ENCODE data around the gene FOXF2. TPM values are rescaled to one million over a fixed set of nuclear protein-coding genes. Genes with fewer than 3 reads are reported as not detected.

Gene FOXF2
- total and polyA plus RNA-seq, 2 of the 13 experiments (the other 11 are each of a cell fraction or from before 2014, with no cell fraction given): not detected

DNA sequence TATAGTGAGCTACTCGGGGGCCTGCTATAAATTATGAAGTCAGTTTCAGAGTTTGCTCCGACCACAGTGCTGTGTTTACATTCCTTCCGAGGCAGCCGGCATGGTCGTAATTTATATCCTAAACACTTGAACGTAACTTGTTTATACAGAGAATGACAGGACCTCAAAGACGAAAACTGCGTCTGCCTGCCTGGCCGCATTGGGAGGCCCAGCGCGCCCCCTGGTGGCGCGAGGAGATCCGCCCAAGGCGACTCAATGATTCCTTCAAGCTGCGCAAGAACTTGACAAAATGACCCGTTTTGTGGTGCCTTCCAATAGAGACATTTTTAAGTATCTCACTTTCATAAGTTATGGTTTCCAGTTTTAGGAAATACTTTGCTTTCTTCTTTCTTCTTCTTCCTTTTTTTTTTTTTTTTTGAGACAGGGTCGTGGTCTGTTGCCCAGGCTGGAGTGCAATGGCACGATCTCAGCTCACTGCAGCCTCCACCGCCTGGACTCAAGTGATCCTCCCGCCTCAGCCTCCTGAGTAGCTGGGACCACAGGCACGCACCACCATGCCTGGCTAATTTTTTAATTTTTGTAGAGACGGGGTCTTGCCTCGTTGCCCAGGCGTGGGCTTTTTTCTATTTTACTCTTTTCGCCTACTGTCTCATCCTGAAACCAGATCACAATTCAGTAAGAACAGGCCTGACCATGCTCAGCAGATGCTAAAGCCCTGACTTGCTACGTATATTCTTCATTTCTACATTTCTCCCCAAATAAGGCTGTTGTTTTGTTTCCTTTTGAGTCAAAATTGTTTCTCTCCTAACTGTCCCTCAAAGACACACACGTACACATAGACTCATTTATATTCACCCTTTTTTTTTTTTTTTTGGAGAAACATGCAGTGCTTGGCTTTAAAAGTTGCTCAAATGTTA, 7.8 kb downstream of the FOXF2 start (continued):
- TF ChIP-seq, protein P1, sequence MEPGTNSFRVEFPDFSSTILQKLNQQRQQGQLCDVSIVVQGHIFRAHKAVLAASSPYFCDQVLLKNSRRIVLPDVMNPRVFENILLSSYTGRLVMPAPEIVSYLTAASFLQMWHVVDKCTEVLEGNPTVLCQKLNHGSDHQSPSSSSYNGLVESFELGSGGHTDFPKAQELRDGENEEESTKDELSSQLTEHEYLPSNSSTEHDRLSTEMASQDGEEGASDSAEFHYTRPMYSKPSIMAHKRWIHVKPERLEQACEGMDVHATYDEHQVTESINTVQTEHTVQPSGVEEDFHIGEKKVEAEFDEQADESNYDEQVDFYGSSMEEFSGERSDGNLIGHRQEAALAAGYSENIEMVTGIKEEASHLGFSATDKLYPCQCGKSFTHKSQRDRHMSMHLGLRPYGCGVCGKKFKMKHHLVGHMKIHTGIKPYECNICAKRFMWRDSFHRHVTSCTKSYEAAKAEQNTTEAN (CRISPR knock-in tag; conservative IDR thresholded peaks at IDR 0.05): 0 out of 2 replicates have a peak, but pooled peaks have one; percentile 41
- TF ChIP-seq TFDP1 (CRISPR knock-in tag; IDR thresholded peaks at IDR 0.05; ENCODE audit: borderline replicate concordance): no peak
- 0 out of 2 replicates have a peak, but pooled peaks have one; percentile 70 for TF ChIP-seq ZNF512B (CRISPR knock-in tag; IDR thresholded peaks at IDR 0.05; ENCODE audit: borderline replicate concordance)
- 0 out of 2 replicates have a peak, but pooled peaks have one; percentile 21 for TF ChIP-seq ZNF800 (CRISPR knock-in tag; IDR thresholded peaks at IDR 0.05)
- TF ChIP-seq ZNF839 (CRISPR knock-in tag; IDR thresholded peaks at IDR 0.05; ENCODE audit: borderline replicate concordance): no peak
- TF ChIP-seq, protein P2, sequence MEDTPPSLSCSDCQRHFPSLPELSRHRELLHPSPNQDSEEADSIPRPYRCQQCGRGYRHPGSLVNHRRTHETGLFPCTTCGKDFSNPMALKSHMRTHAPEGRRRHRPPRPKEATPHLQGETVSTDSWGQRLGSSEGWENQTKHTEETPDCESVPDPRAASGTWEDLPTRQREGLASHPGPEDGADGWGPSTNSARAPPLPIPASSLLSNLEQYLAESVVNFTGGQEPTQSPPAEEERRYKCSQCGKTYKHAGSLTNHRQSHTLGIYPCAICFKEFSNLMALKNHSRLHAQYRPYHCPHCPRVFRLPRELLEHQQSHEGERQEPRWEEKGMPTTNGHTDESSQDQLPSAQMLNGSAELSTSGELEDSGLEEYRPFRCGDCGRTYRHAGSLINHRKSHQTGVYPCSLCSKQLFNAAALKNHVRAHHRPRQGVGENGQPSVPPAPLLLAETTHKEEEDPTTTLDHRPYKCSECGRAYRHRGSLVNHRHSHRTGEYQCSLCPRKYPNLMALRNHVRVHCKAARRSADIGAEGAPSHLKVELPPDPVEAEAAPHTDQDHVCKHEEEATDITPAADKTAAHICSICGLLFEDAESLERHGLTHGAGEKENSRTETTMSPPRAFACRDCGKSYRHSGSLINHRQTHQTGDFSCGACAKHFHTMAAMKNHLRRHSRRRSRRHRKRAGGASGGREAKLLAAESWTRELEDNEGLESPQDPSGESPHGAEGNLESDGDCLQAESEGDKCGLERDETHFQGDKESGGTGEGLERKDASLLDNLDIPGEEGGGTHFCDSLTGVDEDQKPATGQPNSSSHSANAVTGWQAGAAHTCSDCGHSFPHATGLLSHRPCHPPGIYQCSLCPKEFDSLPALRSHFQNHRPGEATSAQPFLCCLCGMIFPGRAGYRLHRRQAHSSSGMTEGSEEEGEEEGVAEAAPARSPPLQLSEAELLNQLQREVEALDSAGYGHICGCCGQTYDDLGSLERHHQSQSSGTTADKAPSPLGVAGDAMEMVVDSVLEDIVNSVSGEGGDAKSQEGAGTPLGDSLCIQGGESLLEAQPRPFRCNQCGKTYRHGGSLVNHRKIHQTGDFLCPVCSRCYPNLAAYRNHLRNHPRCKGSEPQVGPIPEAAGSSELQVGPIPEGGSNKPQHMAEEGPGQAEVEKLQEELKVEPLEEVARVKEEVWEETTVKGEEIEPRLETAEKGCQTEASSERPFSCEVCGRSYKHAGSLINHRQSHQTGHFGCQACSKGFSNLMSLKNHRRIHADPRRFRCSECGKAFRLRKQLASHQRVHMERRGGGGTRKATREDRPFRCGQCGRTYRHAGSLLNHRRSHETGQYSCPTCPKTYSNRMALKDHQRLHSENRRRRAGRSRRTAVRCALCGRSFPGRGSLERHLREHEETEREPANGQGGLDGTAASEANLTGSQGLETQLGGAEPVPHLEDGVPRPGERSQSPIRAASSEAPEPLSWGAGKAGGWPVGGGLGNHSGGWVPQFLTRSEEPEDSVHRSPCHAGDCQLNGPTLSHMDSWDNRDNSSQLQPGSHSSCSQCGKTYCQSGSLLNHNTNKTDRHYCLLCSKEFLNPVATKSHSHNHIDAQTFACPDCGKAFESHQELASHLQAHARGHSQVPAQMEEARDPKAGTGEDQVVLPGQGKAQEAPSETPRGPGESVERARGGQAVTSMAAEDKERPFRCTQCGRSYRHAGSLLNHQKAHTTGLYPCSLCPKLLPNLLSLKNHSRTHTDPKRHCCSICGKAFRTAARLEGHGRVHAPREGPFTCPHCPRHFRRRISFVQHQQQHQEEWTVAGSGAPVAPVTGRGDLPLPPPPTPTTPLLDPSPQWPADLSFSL (CRISPR knock-in tag; IDR thresholded peaks at IDR 0.05): no peak
- no peak for TF ChIP-seq ZNF446 (CRISPR knock-in tag; IDR thresholded peaks at IDR 0.05)
- TF ChIP-seq SMAD3 (CRISPR knock-in tag; IDR thresholded peaks at IDR 0.05): 0 out of 2 replicates have a peak, but pooled peaks have one; percentile 18
- no peak for TF ChIP-seq ZFP36L1 (CRISPR knock-in tag; IDR thresholded peaks at IDR 0.05)
- TF ChIP-seq ZFP36 (IDR thresholded peaks at IDR 0.05; ENCODE audit: borderline replicate concordance, low read depth, low read length, partially characterized antibody): peak; percentile 31
- TF ChIP-seq PHB2 (IDR thresholded peaks at IDR 0.05; ENCODE audit: partially characterized antibody): no peak
- no peak for TF ChIP-seq TOE1 (CRISPR knock-in tag; IDR thresholded peaks at IDR 0.05)
- TF ChIP-seq TBL1XR1 (IDR thresholded peaks at IDR 0.05; ENCODE audit: borderline replicate concordance, low read length, partially characterized antibody): no peak

Measured in HepG2 (cell line).